Body of pancreas (tissue), 4 donors: ENCODE data around the gene MLH1.

ENCODE experiments used
- CTCF ChIP-seq, 7 experiments: fragments of 450-650 bp in 4 of 7; fragments of 200-600 bp in 3 of 7; sonication (generic) in 3 of 7; IDR thresholded peaks; one replicate each; pipeline ENCODE4 v1.5.1; 2016 to 2019; ENCODE audit warnings: antibody characterized with exemption in 7 of 7
- POLR2A ChIP-seq, 3 donors: fragments of 450-650 bp; IDR thresholded peaks; one replicate each; pipeline ENCODE4 v1.6.1; 2016; ENCODE audit warnings: antibody characterized with exemption in 3 of 3, mild to moderate bottlenecking in 2 of 3

- no peak for TF ChIP-seq CTCF (IDR thresholded peaks at IDR 0.05)
- TF ChIP-seq POLR2A (IDR thresholded peaks at IDR 0.05) = no peak
Measured at GRCh38 chr3:37052860-37053259, 59.5 kb downstream of the MLH1 start.
